SU-DHL-6 (cell line): ENCODE measurements around the gene SCTR.

Experiments
- CTCF ChIP-seq: fragments of 200-600 bp; sonication (generic); IDR thresholded peaks from one replicate; pipeline ENCODE4 v1.5.1; 2017; ENCODE audit warnings: antibody characterized with exemption, mild to moderate bottlenecking, low read length, moderate library complexity; ENCODE audit not compliant: insufficient read depth, poor library complexity, severe bottlenecking
- EZH2phosphoT487 ChIP-seq: fragments of 200-600 bp; sonication (generic), shearing (Covaris generic); conservative IDR thresholded peaks from 2 replicates; pipeline ENCODE4 v1.6.1; 2018; ENCODE audit warnings: mild to moderate bottlenecking, antibody characterized with exemption, low read length, moderate library complexity, mixed read lengths

DNA sequence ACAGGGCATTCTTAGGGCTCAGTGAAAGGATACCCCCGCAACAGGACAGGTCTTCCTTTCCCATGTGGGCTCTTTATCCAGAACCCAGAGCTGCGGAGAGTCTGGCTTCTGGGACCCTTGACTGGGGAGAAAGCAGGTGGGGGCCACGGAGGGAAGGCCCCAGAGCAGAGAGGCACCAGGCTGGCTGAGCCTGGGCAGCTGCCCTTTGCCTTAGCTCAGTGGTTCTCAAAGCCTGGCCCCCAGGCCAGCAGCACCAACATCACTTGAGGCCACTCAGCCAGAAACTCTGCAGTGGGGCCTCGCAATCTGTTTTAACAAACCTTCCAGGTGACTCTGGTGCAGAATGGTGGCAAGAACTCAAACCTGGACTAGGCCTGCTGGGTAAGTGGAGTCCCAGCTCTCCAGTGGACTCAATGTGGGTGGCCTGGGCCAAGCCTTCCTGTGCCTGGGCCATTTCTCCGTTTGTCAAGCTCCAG is 94.2 kb downstream of the SCTR start:
- TF ChIP-seq CTCF (no peak), EZH2phosphoT487 (no peak)
